H1 (cell line): ENCODE data around the gene HENMT1. TPM values are rescaled to one million over a fixed set of nuclear protein-coding genes. Genes with fewer than 3 reads are reported as not detected.

Source experiments
- polyA plus RNA-seq, 7 experiments: library from polyadenylated mRNA; depleted of rRNA in 3 of 7; stranded (reverse) in 5 of 7; unstranded in 2 of 7; fragments of >200 nt in 5 of 7; fragments of 200-250 nt in 2 of 7; gene quantifications; 1 replicate in 5 of 7; 2 replicates in 1 of 7; 4 replicates in 1 of 7; pipeline versions ENCODE4 v1.2.1 to v1.2.3, GENCODE V29; 2011 to 2013; ENCODE audit warnings: missing spikeins in 2 of 7, mixed read lengths in 2 of 7
- total RNA-seq: library from RNA; stranded (reverse); fragmentation: NEBNext Ultra II Directional; extraction: Animal tissue kit (Norgen Biotek cat#: 25700); gene quantifications from 2 replicates; pipeline ENCODE4 v1.2.1, GENCODE V29; 2021
- TF ChIP-seq, protein P1 (sequence below): IDR thresholded peaks from 2 replicates; pipeline ENCODE4 v1.6.1; 2011; ENCODE audit warnings: low read length, improper control_type of control experiment

HENMT1 gene
- total and polyA plus RNA-seq, 2 of the 8 experiments (the other 6 are each of a cell fraction or from before 2014, with no cell fraction given) = 2.9 to 5.6 TPM

DNA sequence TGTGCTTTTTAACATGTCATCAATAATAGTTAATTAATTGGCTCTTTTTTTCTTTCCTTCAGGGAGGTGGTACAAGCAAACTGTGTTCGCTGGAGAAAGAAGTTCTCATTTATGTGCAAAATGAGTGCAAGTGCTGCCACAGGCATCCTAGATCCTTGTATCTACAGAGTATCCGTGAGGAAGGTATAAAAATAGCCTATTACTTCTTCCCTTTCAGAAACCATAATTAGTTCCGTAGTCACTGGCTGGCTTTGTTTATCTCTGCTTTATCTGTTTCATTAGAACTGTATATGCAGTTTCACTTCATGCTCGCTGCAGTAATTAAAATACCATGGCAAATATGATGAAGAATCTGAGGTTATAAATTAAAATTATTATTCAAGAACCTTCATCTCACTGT, 60.4 kb downstream of the HENMT1 start (continued):
- TF ChIP-seq, protein P1, sequence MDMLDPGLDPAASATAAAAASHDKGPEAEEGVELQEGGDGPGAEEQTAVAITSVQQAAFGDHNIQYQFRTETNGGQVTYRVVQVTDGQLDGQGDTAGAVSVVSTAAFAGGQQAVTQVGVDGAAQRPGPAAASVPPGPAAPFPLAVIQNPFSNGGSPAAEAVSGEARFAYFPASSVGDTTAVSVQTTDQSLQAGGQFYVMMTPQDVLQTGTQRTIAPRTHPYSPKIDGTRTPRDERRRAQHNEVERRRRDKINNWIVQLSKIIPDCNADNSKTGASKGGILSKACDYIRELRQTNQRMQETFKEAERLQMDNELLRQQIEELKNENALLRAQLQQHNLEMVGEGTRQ = no peak
